HG03108 (cell line): Measurements from ENCODE around the gene CHCHD6.

Experiments used
- ATAC-seq: cut with Tn5 transposase; IDR thresholded peaks from one replicate; pipeline ENCODE4 v1.9.1; 2021; ENCODE audit warnings: moderate library complexity; ENCODE audit not compliant: unreplicated experiment

The CHCHD6 gene

DNA sequence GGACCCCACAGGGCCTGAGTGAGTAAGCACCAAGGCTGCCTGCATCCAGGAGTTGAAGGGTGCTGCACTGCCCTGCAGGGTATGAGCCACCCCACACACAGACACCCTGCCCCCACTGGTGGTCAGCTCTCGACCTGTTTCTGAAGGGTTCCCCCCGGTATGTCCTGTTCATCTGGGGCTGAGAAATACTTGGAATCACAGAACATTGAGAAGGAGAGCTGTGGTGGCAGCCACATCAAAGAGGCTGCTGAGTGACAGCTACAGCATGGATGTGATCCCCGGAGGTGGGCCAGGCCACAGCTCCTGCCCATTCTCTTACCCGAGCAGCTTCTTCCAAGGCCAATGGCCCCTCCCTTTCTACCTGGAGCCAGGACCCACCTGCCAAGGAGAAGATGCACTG, 212.5 kb downstream of the CHCHD6 start:
- ATAC-seq = no peak

DNA sequence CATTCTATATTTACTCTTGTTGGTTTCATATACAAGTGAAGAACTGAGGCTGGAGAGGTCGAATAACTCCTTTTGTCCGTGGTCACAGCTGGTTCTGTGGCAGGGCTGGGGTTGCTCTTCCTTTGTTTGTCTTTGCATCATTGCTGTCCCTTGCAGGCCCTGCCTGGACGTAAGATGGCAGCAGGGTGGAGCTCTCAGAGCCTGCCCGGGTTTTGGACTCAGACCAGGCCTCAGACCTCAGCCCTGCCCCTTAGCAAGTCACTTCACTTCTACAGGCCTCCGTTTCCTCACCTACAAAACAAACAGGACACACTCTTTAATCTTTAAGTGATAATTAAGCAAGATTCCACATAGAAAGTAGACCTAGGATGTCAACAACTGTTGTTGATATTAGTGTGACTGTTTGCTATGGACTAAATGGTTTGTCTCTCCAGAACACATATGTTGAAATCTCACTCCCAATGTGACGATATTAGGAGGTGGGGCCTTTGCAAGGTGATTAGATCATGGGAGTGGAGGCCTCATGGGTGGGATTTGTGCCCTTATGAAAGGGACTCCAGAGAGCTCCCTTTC, 213.3 kb downstream of the CHCHD6 start:
- ATAC-seq = no peak

DNA sequence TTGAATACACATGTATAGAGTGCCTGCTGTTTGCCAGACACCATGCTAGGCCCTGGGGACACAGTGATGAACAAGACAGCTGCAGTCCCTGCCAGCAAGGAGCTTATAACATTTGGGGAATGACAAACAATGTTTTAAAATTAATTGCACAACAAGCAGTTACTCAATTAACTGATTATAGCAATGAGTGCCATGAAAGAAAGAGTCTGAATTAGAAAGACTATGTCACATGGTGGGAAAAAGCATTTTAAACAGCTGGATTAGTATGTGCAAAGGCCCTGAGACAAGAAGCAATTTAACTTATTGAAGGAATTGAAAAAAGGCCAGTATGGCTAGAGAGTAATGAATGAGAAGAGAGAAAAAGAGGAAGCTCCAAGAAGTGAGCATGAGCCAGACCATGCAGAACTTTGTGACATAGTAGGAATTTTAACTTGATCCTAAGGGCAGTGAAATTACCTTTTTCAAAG, 214.3 kb downstream of the CHCHD6 start:
- ATAC-seq = no peak

DNA sequence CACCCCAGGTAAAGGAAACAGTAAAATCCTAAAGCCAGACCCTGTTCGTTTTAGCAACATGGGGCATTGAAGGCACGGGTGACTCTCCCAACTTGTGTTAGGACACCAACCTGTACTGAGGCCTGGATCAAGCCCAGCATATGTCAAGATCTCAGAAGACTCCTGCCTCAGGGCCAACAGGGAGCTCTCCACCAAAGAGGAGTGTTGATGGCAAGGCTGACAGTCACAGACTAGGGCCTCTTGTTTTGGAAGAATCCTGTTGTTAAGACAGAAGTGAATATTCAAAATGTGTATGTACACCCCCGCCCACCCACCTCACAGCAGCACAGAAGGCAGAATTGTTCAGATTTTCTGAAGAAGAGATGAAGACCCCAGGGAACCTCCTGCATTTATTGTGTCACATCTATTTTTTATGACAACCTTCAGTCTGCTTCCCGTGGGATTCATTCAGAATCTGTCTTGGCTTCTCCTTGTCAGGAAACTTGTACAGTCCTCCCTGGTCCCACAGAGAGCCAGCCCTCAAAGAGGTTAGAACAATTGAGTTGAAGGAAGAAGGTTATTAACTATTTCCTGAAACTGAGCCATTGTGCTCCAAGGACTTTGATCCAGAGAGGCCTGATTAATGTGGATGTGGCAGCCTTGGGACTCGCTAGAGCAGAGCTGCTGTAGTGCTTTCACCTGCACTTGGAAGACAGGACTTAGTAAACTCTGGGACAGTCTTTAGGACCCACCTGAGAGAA, 217.2 kb downstream of the CHCHD6 start:
- no peak for ATAC-seq

DNA sequence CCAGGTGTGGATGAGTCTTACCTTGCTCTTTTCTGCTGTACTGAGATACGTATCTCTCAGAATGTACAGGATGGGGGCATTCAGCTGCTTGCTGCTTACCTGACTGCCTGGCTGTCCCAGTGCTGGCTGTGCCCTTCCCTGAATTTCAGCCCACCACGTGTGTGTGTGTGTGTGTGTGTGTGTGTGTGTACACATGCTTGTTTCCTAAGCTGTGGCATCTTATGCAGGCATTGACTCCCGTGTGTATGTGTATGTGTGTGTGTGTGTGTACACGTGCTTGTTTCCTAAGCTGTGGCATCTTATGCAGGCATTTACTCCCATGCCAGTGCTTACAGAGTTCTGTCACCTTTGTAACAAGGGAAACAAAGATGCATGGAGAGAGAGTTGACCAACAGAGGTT, 218.4 kb downstream of the CHCHD6 start:
- ATAC-seq = no peak

DNA sequence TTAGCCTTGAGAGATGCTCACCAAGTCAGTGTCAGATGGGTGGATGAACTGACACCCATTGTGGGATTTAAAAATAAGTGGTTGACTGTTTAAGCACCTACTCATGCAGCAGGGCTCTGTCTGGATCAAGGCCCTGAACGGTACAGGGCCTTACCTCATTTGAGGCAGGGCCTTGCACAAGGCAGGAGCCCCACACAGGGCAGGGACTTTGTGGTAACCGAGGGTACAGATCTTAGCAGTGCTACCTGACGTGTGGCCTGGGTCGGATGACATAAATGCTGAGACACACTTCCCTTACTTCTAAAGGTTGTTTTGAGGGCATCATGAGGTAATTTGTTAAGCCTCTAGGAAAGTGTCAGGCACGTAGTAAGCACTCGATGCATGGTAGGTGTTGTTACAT, 219.4 kb downstream of the CHCHD6 start:
- ATAC-seq = no peak

DNA sequence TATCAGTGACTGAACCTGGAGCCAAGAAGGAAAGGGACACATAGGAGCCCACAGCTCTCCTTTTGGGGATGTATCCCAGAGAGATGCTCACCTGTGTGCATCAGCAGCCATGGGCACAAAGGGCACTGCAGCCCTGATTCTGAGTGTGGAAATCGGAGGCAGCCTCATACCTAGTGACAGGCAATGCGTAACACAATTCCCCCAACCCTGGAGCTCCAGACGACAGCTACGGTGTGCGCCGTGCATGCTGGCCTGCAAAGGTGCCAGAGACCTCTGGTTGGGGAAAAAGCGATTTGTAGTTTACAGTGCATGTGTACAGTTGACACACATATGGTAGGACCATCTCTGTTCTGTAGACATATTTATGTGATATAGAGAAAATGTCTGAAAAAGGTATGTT, 219.9 kb downstream of the CHCHD6 start:
- ATAC-seq = no peak

DNA sequence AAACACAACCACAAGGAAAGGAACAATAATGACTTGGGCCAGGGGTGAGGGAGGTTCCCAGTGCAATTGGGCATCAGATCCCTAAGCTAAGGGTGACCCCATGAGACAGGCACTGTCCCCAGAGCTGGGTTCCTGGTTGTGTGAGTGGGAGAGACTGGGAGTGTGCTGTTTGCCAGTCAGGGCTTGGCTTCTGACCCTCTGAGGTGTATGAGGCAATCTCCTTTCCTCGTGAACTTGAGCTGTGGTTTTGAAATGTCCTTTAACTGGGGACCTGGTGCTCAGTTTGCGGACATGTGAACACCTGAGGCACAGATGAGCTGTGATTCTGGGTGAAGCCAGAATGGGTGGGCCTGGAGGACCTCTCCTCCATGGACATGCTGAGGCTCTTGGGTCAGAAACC, 220.4 kb downstream of the CHCHD6 start:
- ATAC-seq = no peak

DNA sequence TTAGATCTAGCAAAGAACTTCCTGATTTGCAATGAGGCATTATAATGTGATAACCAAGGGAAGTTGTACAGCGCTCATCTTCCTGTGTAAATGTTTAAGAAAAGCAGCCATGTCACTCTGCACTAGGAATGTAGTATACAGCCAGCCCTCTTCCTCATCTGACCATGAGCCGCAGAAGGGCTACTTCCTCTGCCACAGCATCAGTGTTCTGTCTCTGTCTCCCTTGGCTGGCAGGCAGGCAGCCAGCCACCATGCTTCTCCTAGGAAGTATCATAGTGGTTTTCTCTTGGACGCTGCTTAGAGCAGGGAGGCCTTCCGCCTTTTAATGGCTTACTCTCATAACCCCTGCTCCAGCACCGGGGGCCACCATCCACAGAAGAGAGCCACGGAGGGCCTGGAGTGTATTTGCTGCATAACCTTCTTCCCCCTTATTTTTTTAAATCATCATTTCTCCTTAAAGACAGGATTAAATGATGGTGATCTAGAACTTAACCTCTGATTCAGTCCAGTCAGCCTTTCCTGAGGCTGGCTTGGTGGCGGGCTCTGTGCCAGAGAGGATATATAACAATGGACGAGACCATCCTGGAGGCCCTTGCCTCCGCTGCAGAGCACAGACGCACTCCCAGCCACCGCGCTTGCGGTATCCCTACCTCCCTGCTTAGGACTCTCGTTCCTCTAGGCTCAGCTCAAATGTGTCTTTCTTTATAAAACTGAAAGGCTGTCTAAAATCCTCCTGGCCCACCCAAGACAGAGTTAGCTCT, 221.6 kb downstream of the CHCHD6 start:
- no peak for ATAC-seq

DNA sequence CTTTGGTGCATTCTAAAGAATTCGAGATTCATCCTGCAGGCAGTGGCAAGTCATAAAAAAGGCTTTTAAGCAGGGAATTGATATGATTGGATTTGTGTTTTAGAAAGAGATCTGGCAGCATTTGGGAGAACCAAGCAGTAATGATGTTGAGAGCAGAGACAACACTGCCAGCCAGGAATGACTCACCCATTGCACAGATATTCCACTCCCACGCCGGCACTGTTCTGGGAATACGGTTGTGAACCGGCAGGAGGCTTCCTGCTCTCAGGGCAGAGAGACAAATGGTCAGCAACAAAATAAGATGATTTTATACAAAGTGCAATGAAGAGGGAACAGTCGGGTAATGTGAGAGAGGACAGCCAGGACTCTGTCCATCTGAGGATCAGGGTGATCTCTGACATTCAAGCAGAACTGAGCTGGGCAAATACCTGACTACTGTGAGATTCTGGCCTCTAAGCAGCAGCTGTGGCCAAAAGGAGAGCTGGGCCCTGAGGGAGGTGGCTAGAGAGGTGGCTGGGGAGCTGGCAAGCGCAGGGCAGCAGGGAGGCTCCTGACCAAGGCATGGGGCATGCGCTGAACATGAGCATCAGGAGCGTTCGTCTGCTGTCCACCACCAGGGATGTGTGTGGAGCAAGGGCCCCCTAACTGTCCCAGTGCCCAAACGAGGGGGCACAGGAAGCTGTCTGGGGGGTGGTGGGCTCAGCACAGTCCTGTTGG, 222.8 kb downstream of the CHCHD6 start:
- no peak for ATAC-seq

DNA sequence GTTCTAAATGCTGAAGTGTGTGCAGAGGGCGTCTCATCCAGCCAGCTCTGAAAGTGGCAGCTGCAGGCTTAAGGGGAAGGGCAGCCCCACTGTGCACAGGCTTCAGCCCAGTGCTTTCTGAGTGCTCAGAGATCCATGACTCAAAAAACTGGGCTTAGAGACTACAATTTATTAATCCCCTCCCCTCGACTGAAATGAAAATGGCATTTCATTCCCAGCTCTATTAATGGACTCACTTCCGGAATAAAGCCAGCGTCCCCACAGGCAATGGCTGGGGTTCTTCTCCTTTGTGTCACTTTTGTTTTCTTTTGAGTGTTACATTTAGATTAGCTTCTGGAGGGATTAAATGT, 223.3 kb downstream of the CHCHD6 start:
- no peak for ATAC-seq

DNA sequence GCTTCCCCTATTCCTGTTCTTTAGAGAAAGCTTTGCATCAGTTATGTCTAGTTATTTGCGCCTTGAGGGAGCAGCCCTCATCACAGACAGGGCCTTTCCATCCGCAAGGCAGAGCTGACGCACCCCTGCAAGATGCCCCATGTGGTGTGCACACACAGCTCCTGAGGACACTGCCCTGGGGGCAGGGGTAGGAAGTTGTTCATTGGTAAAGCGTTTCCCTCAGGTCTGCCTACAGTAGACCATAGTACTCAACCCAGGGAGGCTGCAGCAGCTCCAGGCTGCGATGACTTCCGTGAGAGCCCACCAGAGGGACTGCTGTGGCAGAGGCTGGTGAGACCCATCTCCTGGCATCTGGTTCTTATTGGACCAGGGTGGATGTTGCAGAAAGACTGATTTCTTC, 223.8 kb downstream of the CHCHD6 start:
- ATAC-seq = no peak

DNA sequence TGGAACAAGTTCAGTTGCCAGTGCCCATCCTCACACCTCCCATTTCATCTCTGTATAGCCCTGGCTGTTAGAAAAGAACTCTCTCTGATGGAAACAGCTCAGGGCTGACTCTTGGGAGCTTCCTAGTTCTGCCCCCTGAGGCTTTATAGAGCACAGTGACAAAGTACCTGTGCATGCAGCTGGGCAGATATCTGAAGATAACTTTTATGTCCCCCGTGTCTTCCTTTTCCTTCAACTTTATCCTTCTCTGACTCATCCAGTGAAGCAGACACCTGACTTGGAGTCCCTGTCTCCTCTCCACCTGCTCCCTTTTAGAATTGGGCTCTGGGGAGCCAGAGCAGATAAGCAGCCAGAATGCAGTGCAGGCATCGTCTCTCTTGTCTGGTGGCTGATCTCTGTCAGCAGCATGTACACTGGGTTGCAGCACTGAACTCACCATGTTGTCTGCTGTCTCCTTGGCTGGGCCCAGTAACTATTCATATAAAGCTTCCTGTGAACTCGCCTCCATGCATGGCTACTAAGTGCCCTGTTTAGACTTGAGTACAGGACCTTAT, 225.0 kb downstream of the CHCHD6 start:
- ATAC-seq = no peak

DNA sequence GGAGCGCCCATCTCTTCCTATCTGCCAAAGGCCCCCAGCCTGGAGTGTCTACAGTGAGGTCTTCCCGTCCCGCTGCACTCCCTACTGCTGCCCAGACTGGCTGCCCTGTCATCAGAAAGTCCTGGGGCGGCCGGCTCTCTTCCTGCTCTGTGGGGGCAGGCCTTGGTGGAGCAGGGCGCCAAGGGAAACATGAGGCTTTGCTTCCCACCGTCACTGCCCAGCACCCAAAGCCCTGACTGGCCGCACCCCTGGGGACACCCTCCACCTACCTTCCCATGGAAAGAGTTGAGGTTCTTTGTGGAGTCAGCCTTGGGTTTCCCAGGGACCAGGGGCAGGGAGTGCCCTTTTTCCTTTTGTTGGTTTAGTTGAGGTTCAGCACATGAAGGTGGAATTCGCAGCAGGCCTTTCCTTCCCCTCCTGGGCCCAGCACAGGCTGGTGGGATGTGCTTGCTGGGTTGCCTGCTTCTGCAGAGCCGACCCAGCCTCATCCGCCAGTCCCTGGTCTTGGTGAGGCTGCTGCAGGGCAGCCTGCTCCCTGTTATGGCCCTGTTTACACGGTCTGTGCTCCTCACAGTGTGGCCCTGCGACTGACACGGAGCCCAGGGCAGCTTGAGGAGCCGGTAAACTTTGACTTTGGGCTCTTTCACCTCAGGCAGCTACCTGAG, 227.0 kb downstream of the CHCHD6 start:
- no peak for ATAC-seq

DNA sequence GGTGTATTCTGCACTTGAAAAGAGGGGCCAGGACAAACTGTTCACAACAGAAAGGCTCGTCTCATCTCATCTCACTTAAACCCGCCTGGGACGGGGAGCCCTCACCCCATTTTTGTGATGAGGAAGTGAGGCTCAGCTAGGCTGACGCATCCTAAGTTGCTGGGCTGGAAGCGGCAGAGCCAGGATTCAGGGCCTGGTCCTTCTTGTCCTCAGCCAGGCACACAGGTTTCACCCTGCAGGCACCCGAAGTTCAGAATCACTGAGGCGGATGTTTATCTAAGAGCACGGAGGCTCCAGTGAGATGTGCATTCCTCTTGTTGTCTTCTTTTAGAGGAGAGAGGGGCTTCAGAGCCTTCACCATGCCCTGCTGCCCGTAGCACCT, 227.8 kb downstream of the CHCHD6 start:
- ATAC-seq = no peak

DNA sequence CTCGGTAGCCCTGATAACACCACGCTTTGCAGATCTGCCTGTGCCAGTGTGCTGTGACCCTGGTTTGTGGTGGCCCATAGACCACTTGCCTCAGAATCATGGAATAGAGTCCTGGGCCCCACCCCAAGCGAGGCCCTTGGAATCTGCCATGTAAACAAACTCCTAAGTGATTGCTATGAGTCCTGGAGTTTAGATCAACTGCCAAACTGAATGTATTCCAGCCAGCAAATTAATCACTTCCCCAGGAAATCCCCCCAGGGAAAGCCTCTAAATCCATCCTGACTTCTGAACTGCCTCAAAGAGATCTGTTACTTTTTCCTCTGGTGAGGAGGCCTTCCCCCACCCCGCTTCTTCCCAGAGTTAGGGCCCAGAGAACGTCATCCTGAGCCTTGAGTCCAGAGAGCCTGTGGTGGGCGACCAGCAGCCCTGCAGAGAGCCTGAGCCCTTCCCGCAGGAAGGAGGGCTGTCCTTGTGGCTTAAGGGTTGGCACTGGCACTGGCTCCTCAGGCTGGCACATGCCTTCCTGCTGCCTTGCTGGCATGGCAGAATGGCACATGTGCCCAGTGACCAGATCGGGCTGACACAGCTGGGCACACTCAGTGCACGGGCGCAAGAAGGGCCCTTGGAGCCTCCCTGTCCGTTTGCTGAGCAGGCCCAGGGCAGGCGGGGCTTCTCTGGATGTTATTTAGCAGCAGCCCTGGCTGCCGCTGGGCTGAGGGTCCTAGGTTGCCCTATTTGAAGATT, 228.3 kb downstream of the CHCHD6 start:
- no peak for ATAC-seq

DNA sequence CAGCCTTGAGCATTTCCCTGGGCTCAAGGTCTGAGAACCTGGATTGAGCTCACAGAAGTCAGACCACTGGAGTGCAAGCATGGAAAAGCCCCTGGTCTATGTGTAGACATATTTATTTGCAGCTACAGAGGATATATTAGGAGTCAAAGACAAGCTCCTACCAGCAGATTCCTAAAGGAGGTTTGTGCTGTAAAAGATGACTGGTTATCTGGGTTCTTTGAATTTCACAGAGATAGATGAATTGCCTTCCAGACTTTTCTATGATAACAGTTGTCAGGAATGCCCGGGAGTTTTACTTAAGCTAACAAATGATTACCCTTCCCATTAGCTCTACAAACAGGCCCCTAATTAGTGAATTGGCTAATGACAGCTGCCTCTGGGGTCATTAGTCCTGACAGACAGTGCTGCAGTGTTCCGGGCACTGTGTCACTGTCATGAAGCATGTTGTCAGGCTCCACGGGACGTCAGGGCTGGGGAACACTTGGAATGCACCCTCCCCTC, 230.0 kb downstream of the CHCHD6 start:
- no peak for ATAC-seq

DNA sequence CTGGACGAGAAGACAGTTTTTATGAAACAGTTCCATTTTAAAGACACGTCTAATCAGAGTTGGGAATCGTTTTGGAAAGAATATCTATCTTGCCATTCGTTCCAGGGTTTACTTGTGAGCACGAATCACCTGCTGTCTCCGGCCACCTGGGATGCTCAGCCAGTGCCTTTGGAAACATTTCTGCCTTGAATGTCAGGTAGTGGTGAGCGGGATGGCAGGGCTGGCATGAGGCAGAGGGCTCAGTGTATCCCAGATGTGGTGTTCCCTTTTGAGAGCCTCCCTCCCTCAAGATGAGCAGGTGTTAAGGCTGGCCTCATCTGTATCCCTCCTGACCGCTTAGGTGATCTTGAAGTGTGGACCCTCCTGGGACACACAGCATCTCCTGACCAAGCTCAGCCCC, 231.0 kb downstream of the CHCHD6 start:
- ATAC-seq = no peak

DNA sequence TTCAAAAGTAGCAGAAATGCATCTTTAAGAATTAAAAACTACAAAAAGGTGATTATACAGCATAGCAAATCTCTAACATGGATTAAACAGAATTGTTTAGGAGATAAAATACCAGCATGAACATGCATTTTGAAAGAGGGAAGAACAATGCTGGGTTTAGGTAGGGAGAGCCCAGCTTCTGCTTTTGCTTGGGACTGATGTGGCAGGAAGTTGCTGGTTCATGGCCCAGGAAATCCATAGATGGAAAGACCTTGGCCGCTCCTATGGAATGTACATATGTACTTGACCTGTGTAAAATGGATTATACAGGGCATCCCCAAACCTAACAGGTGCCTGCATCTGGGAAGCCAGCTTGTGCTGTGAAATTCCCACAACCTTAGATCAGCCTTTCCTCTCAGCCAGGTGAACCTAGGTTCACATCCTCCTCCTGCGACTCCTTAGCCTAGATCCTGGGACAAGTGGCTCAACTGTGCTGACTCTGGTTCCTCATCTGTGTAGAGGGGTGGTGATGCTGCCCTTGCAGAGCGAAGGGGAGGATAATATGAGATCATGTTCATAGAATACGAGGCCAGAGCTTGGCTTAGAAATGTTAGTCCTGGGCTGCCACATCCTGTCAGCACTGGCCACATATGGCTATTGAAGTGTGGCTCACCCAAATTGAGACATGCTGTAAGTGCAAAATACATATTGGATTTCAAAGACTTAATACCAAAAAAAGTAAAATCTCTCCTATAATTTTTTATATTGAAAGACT, 231.9 kb downstream of the CHCHD6 start:
- ATAC-seq = no peak
